Upper lobe of right lung (tissue), 1 donor: ENCODE measurements around the gene DIS3L2. TPM values are rescaled to one million over a fixed set of nuclear protein-coding genes. Genes with fewer than 3 reads are reported as not detected.

Experiments
- ATAC-seq: fragments of 200-7000 bp; cut with Tn5 transposase; one replicate; pipeline ENCODE4 v1.9.1; 2020; ENCODE audit warnings: mild to moderate bottlenecking, moderate library complexity
- DNase-seq: peaks from one replicate; pipeline ENCODE4 v3.0.0-alpha.2; 2020
- H3K27ac ChIP-seq: fragments of 200-600 bp; one replicate; pipeline ENCODE4 v1.8.0; 2022
- H3K27me3 ChIP-seq: fragments of 200-600 bp; one replicate; pipeline ENCODE4 v1.8.0; 2022; ENCODE audit warnings: mild to moderate bottlenecking
- H3K36me3 ChIP-seq: fragments of 200-600 bp; one replicate; pipeline ENCODE4 v1.8.0; 2022
- H3K4me1 ChIP-seq: fragments of 200-600 bp; one replicate; pipeline ENCODE4 v1.8.0; 2022
- H3K4me3 ChIP-seq: fragments of 200-600 bp; one replicate; pipeline ENCODE4 v1.8.0; 2022; ENCODE audit warnings: mild to moderate bottlenecking
- H3K9me3 ChIP-seq: fragments of 200-600 bp; one replicate; pipeline ENCODE4 v1.8.0; 2022
- intact Hi-C: fragments of 100-400 bp; cut with DNase I; formaldehyde crosslinking; loops from one replicate; pipeline ENCODE4 v1.11.0; 2022
- total RNA-seq: library from RNA; stranded (reverse); fragmentation: NEBNext Ultra II Directional; extraction: Animal tissue kit (Norgen Biotek cat#: 25700); gene quantifications from one replicate; pipeline ENCODE4 v1.2.1, GENCODE V29; 2021
- TF ChIP-seq, protein P1 (sequence below): fragments of 200-600 bp; IDR thresholded peaks from one replicate; pipeline ENCODE4 v1.8.0; 2022; ENCODE audit warnings: antibody characterized with exemption
- donor health status: DM: no; HTN: yes; CAD: no; lungs with severe emphysema.

The DIS3L2 gene
- total RNA-seq, 1 donor from 2014 or later = 35.8 TPM

DNA sequence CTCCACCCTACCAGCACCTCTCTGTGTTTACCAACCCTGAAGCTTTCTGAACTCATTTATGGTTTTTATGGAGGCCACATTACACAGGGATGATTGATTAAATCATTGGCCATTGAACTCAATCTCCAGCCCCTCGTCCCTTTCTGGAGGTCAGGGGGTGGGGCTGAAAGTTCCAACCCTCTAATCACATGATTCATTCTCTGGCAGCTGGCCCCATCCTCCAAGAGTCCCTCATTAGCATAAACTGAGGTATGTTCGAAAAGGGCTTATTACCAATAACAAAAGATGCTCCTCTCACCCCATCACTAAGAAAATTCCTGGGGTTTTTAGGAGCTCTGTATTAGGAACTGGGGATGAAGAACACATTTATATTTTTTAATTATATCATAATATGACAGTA lies 92.3 kb downstream of the DIS3L2 start:
- ATAC-seq (no peak), DNase-seq (no peak)
- no peaks in the 10 kb centered on the region for H3K36me3 ChIP-seq
- no peak overlapping the region for H3K4me3 ChIP-seq
- H3K9me3 ChIP-seq = no peaks in the 10 kb centered on the region
- H3K4me1 ChIP-seq = no peaks in the 10 kb centered on the region
- intact Hi-C loops = no loop called here
- no peak overlapping the region for H3K27ac ChIP-seq
- no peaks in the 10 kb centered on the region for H3K27me3 ChIP-seq
- TF ChIP-seq, protein P1, sequence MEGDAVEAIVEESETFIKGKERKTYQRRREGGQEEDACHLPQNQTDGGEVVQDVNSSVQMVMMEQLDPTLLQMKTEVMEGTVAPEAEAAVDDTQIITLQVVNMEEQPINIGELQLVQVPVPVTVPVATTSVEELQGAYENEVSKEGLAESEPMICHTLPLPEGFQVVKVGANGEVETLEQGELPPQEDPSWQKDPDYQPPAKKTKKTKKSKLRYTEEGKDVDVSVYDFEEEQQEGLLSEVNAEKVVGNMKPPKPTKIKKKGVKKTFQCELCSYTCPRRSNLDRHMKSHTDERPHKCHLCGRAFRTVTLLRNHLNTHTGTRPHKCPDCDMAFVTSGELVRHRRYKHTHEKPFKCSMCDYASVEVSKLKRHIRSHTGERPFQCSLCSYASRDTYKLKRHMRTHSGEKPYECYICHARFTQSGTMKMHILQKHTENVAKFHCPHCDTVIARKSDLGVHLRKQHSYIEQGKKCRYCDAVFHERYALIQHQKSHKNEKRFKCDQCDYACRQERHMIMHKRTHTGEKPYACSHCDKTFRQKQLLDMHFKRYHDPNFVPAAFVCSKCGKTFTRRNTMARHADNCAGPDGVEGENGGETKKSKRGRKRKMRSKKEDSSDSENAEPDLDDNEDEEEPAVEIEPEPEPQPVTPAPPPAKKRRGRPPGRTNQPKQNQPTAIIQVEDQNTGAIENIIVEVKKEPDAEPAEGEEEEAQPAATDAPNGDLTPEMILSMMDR = no peak

DNA sequence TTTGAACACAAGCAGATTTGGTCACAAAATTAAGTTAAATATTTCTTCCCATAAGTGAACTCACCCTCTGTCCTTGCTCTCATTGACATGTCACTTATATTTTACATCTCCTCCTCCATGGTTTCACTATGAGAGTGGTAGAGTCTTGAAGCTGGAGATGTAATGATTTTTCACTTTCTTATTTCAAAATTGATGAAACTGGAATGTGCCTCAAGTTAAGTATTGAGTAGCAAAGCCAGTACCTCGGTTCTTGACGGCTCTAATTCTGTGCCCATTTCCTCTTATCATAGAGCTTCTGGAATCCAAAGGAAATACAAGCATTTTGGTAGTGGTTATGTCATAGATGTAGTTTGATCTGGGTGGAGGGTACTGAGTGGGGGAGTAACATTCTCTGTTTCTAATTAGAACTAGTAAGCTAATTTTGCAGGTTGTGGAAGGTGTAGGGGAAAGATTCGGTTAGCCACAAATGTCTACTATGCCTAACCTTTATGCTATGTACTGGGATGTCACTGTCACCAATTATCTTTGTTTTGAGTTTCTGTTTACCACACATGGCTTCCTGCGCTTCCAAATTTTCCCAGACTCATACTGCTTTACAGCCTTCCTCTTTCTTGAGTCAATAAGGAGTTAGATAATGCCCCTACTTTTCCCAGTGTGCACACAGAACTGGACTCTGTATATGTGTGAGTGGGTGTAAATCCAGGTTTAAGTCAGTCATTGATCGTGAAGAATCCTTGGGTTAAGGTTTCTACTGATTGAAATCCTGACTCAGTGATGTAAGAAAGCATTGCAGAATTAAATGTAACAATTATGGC lies 96.8 kb downstream of the DIS3L2 start:
- Histone ChIP-seq H3K27me3 (no peaks in the 10 kb centered on the region), H3K36me3 (no peaks in the 10 kb centered on the region), H3K27ac (no peak overlapping the region), H3K9me3 (no peaks in the 10 kb centered on the region), H3K4me1 (no peaks in the 10 kb centered on the region), H3K4me3 (no peak overlapping the region)
- TF ChIP-seq, protein P1 = no peak
- intact Hi-C loops = no loop called here
- ATAC-seq (no peak), DNase-seq (no peak)

DNA sequence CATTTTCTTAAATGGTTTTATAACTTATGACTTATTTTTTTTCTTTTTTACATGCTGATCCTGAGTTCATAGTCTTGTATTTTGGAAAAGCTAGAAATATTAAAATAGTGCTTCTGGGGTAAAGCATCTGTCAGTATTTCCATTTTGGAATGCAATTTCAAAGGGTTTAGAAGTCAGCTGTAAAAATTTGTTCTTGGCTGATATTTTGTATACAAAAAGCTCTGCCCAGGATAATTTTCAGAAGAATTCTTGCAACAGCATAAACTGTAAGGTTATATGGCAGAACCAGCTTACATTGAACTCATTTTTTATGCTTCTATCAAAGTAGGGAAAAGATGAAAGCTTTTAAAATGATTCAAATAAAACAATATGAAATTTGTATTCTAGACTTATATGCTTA lies 97.4 kb downstream of the DIS3L2 start:
- no peak overlapping the region for H3K27ac ChIP-seq
- TF ChIP-seq, protein P1 = no peak
- intact Hi-C loops = no loop called here

DNA sequence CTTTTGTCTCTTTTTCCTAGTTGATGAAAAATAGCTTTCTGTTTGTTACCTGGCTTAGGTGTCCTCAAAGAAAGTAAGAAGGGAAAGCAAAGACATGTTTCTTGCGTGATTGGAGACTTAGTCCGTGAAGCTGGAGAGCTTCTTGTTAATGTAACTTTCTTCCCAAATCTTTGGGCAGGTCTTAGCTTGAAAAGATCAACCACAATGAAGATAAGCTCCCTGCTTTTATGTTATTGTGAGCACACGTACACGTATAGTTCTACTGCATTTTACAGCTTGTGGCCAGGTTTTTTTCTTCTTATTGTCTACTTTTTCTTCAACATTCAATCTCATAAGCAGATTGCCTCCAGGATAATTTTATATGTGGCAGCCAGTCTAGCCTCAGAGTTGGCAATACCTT lies 99.8 kb downstream of the DIS3L2 start:
- intact Hi-C loops = no loop called here
- Histone ChIP-seq H3K36me3 (no peaks in the 10 kb centered on the region), H3K4me1 (no peaks in the 10 kb centered on the region), H3K27me3 (no peaks in the 10 kb centered on the region), H3K27ac (no peak overlapping the region), H3K9me3 (no peaks in the 10 kb centered on the region), H3K4me3 (no peak overlapping the region)
- ATAC-seq (no peak), DNase-seq (no peak)
- TF ChIP-seq, protein P1 = no peak

More for the DNA sequence above, 97.4 kb downstream of the DIS3L2 start:
- Histone ChIP-seq H3K27me3 (no peaks in the 10 kb centered on the region), H3K9me3 (no peaks in the 10 kb centered on the region), H3K4me1 (no peaks in the 10 kb centered on the region), H3K36me3 (no peaks in the 10 kb centered on the region), H3K4me3 (no peak overlapping the region)
- DNase-seq = no peak
- ATAC-seq = no peak

DNA sequence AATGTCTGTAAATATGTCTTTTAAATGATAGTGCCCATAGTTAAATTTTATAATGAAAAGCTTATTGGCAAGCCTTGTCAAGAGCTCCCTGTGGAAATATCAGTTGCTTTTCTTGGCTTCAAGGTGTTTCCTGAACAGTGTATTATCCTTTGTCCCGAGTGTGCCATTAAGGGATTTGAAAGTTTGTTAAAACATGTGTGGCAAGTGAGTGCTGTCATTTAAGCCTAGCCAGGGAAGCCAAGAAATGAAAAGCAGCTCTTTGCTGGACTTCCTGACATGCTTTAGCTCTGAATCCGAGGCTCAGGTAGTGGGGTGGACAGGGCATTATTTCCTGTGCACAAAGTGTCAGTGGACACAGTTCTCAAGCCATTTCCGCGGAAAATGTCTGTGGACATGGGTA lies 111.5 kb downstream of the DIS3L2 start:
- DNase-seq (no peak), ATAC-seq (no peak)
- no peaks in the 10 kb centered on the region for H3K36me3 ChIP-seq
- no peaks in the 10 kb centered on the region for H3K27me3 ChIP-seq
- H3K27ac ChIP-seq = no peak overlapping the region
- no peaks in the 10 kb centered on the region for H3K9me3 ChIP-seq
- TF ChIP-seq, protein P1 = no peak
- intact Hi-C loops = no loop called here
- no peaks in the 10 kb centered on the region for H3K4me1 ChIP-seq
- H3K4me3 ChIP-seq = no peak overlapping the region
